ENCODE data around the gene MLST8. TPM values are rescaled to one million over a fixed set of nuclear protein-coding genes. Genes with fewer than 3 reads are reported as not detected.

MLST8 gene
- polyA plus RNA-seq, 1 donor (not counting 4 experiments of a cell fraction or from before 2014, with no cell fraction given), result 35.7 TPM

GRCh38 chr16:2223942-2224486, 18.8 kb downstream of the MLST8 start:
- Histone ChIP-seq H3K4me2 (ENCODE audit: control insufficient read depth, extremely low read depth, insufficient read depth, low read depth, low read length) (peak overlapping the region; percentile 72), H3K9me1 (ENCODE audit: control insufficient read depth, extremely low read depth, insufficient read depth, low read length) (no peaks in the 10 kb centered on the region), H3K27ac (ENCODE audit: control insufficient read depth, insufficient read depth, low read length) (peak overlapping the region; percentile 73), H3K27me3 (ENCODE audit: control insufficient read depth, extremely low read depth, insufficient read depth, low read length) (no peaks in the 10 kb centered on the region), H4K20me1 (ENCODE audit: control insufficient read depth, extremely low read depth, insufficient read depth, low read length) (no peaks in the 10 kb centered on the region), H3K4me1 (ENCODE audit: control insufficient read depth, extremely low read depth, insufficient read depth, low read length) (peaks cover 12% of the 10 kb centered on the region), H3K9ac (ENCODE audit: control insufficient read depth, extremely low read depth, insufficient read depth, low read length) (peak overlapping the region; percentile 89), H2AFZ (ENCODE audit: control insufficient read depth, low read length) (peak overlapping the region; percentile 63), H3K9me3 (ENCODE audit: control insufficient read depth, low read depth, low read length) (no peaks in the 10 kb centered on the region), H3K4me3 (ENCODE audit: control insufficient read depth in 2 of 3, extremely low read depth in 1 of 3, insufficient read depth in 2 of 3, low read depth in 1 of 3, low read length in 3 of 3) (peak overlapping the region; percentile 73 to 98 (median 96)), H3K79me2 (ENCODE audit: control insufficient read depth, insufficient read depth, low read length) (peaks cover 46% of the 10 kb centered on the region), H3K36me3 (ENCODE audit: control insufficient read depth in 2 of 2, extremely low read depth in 1 of 2, insufficient read depth in 2 of 2, low read length in 2 of 2) (peaks cover 5 to 12% of the 10 kb centered on the region in 2 experiments)
- FAIRE-seq, result no peak
- dilution Hi-C loops (cut with MboI; ENCODE audit: extremely low pct_ligation_motif_present, low sequenced_read_pairs), result no loop called here
- TF ChIP-seq CTCF (optimal IDR thresholded peaks at IDR 0.05 in 1 of 3, IDR thresholded peaks at IDR 0.05 in 1 of 3, conservative IDR thresholded peaks at IDR 0.05 in 1 of 3; ENCODE audit: extremely low read depth in 1 of 3, insufficient read depth in 2 of 3, low read length in 3 of 3) (peak in 2 of 3 experiments; percentile 44 to 57), EZH2 (IDR thresholded peaks at IDR 0.05; ENCODE audit: low read length) (no peak)
- no peak for DNase-seq (ENCODE audit: low read depth, low spot score)

- no peak overlapping the region for H3K4me2 ChIP-seq (ENCODE audit: control insufficient read depth, extremely low read depth, insufficient read depth, low read depth, low read length)
- H3K4me1 ChIP-seq (ENCODE audit: control insufficient read depth, extremely low read depth, insufficient read depth, low read length), result peaks cover 20% of the 10 kb centered on the region
- no peak overlapping the region for H3K27ac ChIP-seq (ENCODE audit: control insufficient read depth, insufficient read depth, low read length)
- H3K79me2 ChIP-seq (ENCODE audit: control insufficient read depth, insufficient read depth, low read length), result peaks cover 46% of the 10 kb centered on the region
- H3K4me3 ChIP-seq (ENCODE audit: control insufficient read depth in 2 of 3, extremely low read depth in 1 of 3, insufficient read depth in 2 of 3, low read depth in 1 of 3, low read length in 3 of 3), result no peak overlapping the region
- no peaks in the 10 kb centered on the region for H3K27me3 ChIP-seq (ENCODE audit: control insufficient read depth, extremely low read depth, insufficient read depth, low read length)
- peaks cover 3% of the 10 kb centered on the region for H3K9me1 ChIP-seq (ENCODE audit: control insufficient read depth, extremely low read depth, insufficient read depth, low read length)
- no peak overlapping the region for H3K9ac ChIP-seq (ENCODE audit: control insufficient read depth, extremely low read depth, insufficient read depth, low read length)
- H4K20me1 ChIP-seq (ENCODE audit: control insufficient read depth, extremely low read depth, insufficient read depth, low read length), result no peaks in the 10 kb centered on the region
- dilution Hi-C loops (cut with MboI; ENCODE audit: extremely low pct_ligation_motif_present, low sequenced_read_pairs), result no loop called here
- TF ChIP-seq EZH2 (IDR thresholded peaks at IDR 0.05; ENCODE audit: low read length) (no peak), CTCF (optimal IDR thresholded peaks at IDR 0.05 in 1 of 3, IDR thresholded peaks at IDR 0.05 in 1 of 3, conservative IDR thresholded peaks at IDR 0.05 in 1 of 3; ENCODE audit: extremely low read depth in 1 of 3, insufficient read depth in 2 of 3, low read length in 3 of 3) (no peak)
- H2AFZ ChIP-seq (ENCODE audit: control insufficient read depth, low read length), result no peak overlapping the region
- H3K9me3 ChIP-seq (ENCODE audit: control insufficient read depth, low read depth, low read length), result no peaks in the 10 kb centered on the region
- H3K36me3 ChIP-seq (ENCODE audit: control insufficient read depth in 2 of 2, extremely low read depth in 1 of 2, insufficient read depth in 2 of 2, low read length in 2 of 2), result peaks cover 5 to 26% of the 10 kb centered on the region in 2 experiments
- DNase-seq (ENCODE audit: low read depth, low spot score) (no peak), FAIRE-seq (no peak)
These were observed 21.1 kb downstream of the MLST8 start for GRCh38 chr16:2226245-2226793.

Data from keratinocyte (primary cell).